Activated T-cell treated with anti-CD3 and anti-CD28 coated beads for 48 hours (primary cell): ENCODE results near the gene EXOSC6.
"Not testable (repeated sequence)": the region's sequence is repeated elsewhere in the genome, so short reads cannot be mapped to it uniquely, and the experiment has no call there.

Experiments used
- DNase-seq: peaks from one replicate; pipeline ENCODE4 v3.0.0-alpha.2; 2020; ENCODE audit warnings: low read depth

The EXOSC6 gene

DNA sequence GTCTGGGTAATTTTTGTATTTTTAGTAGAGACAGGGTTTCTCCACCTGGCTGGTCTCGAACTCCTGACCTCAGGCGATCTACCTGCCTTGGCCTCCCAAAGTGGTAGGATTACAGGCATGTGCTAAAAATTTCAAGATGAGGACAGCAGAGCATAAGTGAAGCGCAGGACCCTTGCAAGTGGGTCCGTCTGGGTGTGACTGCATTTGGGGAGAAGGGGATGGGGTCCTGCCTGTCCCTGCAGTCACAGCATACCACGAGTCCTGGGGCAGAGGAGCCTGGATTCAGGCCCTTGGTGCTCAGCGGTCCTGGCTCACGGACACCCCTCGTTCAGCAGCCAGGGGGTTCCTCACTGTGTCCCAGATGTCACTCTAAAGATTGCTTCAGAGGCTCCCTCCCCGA is 53.5 kb downstream of the EXOSC6 start:
- DNase-seq = not testable (repeated sequence)

DNA sequence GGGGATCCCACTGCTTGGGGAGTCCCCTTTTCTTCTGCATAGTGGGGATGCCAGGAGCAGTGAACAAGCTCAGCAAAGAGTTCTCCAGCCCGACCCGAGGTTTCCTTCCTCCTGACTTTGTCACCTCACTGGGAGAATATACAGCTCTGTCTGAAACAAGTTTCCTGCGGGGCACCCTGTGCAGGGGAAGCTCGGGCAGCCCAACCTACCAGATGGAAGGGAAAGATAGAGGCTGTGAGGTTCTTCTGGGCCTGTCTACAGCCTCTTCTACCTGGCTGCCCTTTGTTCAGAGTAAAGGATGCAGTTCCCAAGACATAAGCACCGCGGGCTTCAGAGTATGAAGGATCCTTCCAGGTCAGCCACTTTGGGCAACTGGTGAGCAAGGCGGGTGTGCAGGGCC is 54.1 kb downstream of the EXOSC6 start:
- not testable (repeated sequence) for DNase-seq
